Sigmoid colon (tissue), 3 donors: ENCODE measurements around the gene PALB2.

Experiments used
- CTCF ChIP-seq, 4 experiments: fragments of 450-650 bp in 3 of 4; fragments of 200-600 bp in 1 of 4; IDR thresholded peaks; one replicate each; pipeline ENCODE4 v1.5.1; 2016 to 2019; ENCODE audit warnings: antibody characterized with exemption in 4 of 4, mild to moderate bottlenecking in 3 of 4, moderate library complexity in 2 of 4
- POLR2A ChIP-seq, 2 donors: fragments of 450-650 bp; IDR thresholded peaks; one replicate each; pipeline ENCODE4 v1.6.1; 2016; ENCODE audit warnings: antibody characterized with exemption in 2 of 2, mild to moderate bottlenecking in 2 of 2, moderate library complexity in 2 of 2

DNA sequence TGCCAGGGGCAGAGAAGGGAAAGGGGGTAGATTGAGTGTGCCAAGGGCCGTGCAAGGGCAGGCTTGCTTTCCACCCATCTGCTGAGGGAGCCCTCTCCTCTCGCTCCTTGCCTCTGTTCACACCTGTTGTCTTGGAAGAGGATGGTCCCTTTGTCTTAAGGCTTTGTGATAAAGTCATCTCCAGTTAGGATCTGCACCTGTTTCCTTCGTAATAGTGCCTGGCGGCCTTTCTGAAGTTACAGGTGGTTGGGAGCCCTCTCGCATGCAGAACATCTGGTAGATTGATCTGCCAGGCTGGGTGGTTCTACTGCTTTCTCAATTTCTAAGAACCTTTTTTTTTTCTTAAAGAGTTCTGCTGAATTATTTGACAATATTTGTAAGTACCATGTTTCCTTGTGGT lies 67.3 kb downstream of the PALB2 start:
- TF ChIP-seq CTCF (IDR thresholded peaks at IDR 0.05) = no peak
- TF ChIP-seq POLR2A (IDR thresholded peaks at IDR 0.05) = no peak
